GM12878 (cell line): ENCODE results near the gene IGHMBP2. TPM values are rescaled to one million over a fixed set of nuclear protein-coding genes. Genes with fewer than 3 reads are reported as not detected.

Experiments used
- ATAC-seq: fragments of 200-7000 bp; cut with Tn5 transposase; 3 replicates; pipeline ENCODE4 v1.9.1; 2020; ENCODE audit warnings: mild to moderate bottlenecking, moderate library complexity
- BruUV-seq: library from RNA; stranded (reverse); fragments of 400-500 nt; replicated peaks from 2 replicates; lab custom pipeline; 2021; lab: Mats Ljungman, UMichigan
- CTCF ChIA-PET: fragments of 300-600 bp; sonication (Branson Sonifier 250); formaldehyde crosslinking; extraction: SDS; loops from one replicate; lab custom pipeline; 2021; ENCODE audit warnings: inconsistent platforms; lab: Yijun Ruan, JAX
- POLR2A ChIA-PET: fragments of 350-600 bp; formaldehyde crosslinking; extraction: SDS; loops from one replicate; lab custom pipeline; 2021; ENCODE audit warnings: inconsistent platforms; lab: Charles Lee
- RAD21 ChIA-PET: fragments of 300-600 bp; sonication (Branson Sonifier 250); formaldehyde crosslinking; loops from one replicate; lab custom pipeline; 2023; ENCODE audit warnings: antibody characterized with exemption; ENCODE audit not compliant: unreplicated experiment; lab: Charles Lee
- SMC1A ChIA-PET: fragments of 300-600 bp; sonication (Branson Sonifier 250); formaldehyde crosslinking; loops from one replicate; lab custom pipeline; 2023; ENCODE audit not compliant: unreplicated experiment, uncharacterized antibody; lab: Charles Lee
- DNase-seq: peaks from one replicate; pipeline ENCODE4 v3.0.0-alpha.2; 2011; ENCODE audit warnings: low read depth, low spot score
- FAIRE-seq: peaks from 3 replicates; lab custom pipeline; 2011; peaks lifted over from hg19 to GRCh38; lab: Jason Lieb, UNC
- H2AFZ ChIP-seq: 2 replicates; pipeline ENCODE4 v1.6.0; 2011; ENCODE audit warnings: low read depth, low read length, control low read depth; ENCODE audit not compliant: control insufficient read depth
- H3K27ac ChIP-seq: 2 replicates; pipeline ENCODE4 v1.5.1; 2011; ENCODE audit warnings: control low read depth; ENCODE audit not compliant: control insufficient read depth, insufficient read depth
- H3K27me3 ChIP-seq, 2 experiments: replicated peaks in 1 of 2; 2 replicates each; pipeline versions ENCODE4 v1.6.0 to v1.6.1; 2011; ENCODE audit warnings: low read length in 1 of 2; ENCODE audit not compliant: control insufficient read depth in 2 of 2, insufficient read depth in 2 of 2
- H3K36me3 ChIP-seq, 2 experiments: 2 replicates each; pipeline ENCODE4 v1.5.1; 2011; ENCODE audit warnings: low read length in 1 of 2; ENCODE audit not compliant: control insufficient read depth in 2 of 2, insufficient read depth in 2 of 2
- H3K4me1 ChIP-seq: 2 replicates; pipeline ENCODE4 v1.6.1; 2011; ENCODE audit warnings: mild to moderate bottlenecking, low read length, moderate library complexity, mixed read lengths; ENCODE audit not compliant: control insufficient read depth, insufficient read depth
- H3K4me2 ChIP-seq: 2 replicates; pipeline ENCODE4 v1.6.0; 2011; ENCODE audit warnings: control low read depth; ENCODE audit not compliant: control insufficient read depth, insufficient read depth
- H3K4me3 ChIP-seq: fragments of 200-600 bp; sonication (generic); 2 replicates; pipeline ENCODE4 v1.5.1; 2016
- H3K79me2 ChIP-seq: 2 replicates; pipeline ENCODE4 v1.6.0; 2011; ENCODE audit warnings: low read length; ENCODE audit not compliant: control insufficient read depth, insufficient read depth
- H3K9ac ChIP-seq: 2 replicates; pipeline ENCODE4 v1.8.0; 2011; ENCODE audit warnings: low read length, control low read depth, mixed read lengths; ENCODE audit not compliant: control insufficient read depth, insufficient read depth
- H3K9me3 ChIP-seq: replicated peaks from 3 replicates; pipeline ENCODE4 v1.5.1; 2011; ENCODE audit warnings: mild to moderate bottlenecking, low read length; ENCODE audit not compliant: control insufficient read depth, insufficient read depth
- H4K20me1 ChIP-seq: 2 replicates; pipeline ENCODE4 v1.6.0; 2011; ENCODE audit not compliant: control insufficient read depth, insufficient read depth
- MYB ChIP-seq: fragments of 150-350 bp; IDR thresholded peaks from 2 replicates; pipeline ENCODE4 v1.6.1; 2014; ENCODE audit warnings: mild to moderate bottlenecking, low read depth, low read length, borderline replicate concordance
- POU2F2 ChIP-seq: IDR thresholded peaks from 3 replicates; pipeline ENCODE4 v1.6.1; 2011; ENCODE audit warnings: low read depth, mild to moderate bottlenecking, low read length, borderline replicate concordance
- WGBS: methylation state at CpG from one replicate; pipeline ENCODE4 v1.1.6; 2016; ENCODE audit warnings: low lambda C conversion rate; ENCODE audit not compliant: insufficient replicate concordance, insufficient coverage; ENCODE audit errors: missing lambda C conversion rate; 5-methylcytosine and 5-hydroxymethylcytosine counted together
- in situ Hi-C: fragments of 300-500 bp; cut with MboI; formaldehyde crosslinking; loops from 9 replicates; pipeline ENCODE4 v1.14.3; 2018; ENCODE audit warnings: mixed read lengths
- intact Hi-C: fragments of 100-400 bp; cut with micrococcal nuclease; formaldehyde crosslinking; loops from one replicate; pipeline ENCODE4 v1.14.2; 2022; ENCODE audit not compliant: unreplicated experiment
- polyA plus RNA-seq, 11 experiments: library from polyadenylated mRNA; depleted of rRNA in 4 of 11; unstranded in 6 of 11; stranded (reverse) in 5 of 11; fragments of >200 nt; fragmentation: Nextera tagmentation in 4 of 11; fragmentation: Illumina TruSeq in 1 of 11; extraction: Ambion mirVana in 4 of 11; extraction: Trizol in 1 of 11; gene quantifications; 1 replicate in 1 of 11; 2 replicates in 10 of 11; pipeline versions ENCODE4 v1.2.1 to v1.2.3, GENCODE V29; 2011 to 2016; ENCODE audit warnings: inconsistent platforms in 2 of 11, missing spikeins in 2 of 11, low read depth in 1 of 11
- total RNA-seq, 4 experiments: library from RNA; depleted of rRNA in 3 of 4; stranded (reverse); fragments of >200 nt in 3 of 4; fragmentation: Illumina TruSeq in 1 of 4; extraction: Trizol in 1 of 4; gene quantifications; 2 replicates each; pipeline versions ENCODE4 v1.2.1 to v1.2.3, GENCODE V29; 2013 to 2021
- TF ChIP-seq, protein P1 (sequence below): IDR thresholded peaks from 2 replicates; pipeline ENCODE4 v1.6.1; 2012; ENCODE audit warnings: mild to moderate bottlenecking, low read depth, low read length

IGHMBP2 gene
- total and polyA plus RNA-seq, 10 of the 15 experiments (the other 5 are each of a cell fraction or from before 2014, with no cell fraction given): 1.4 to 20.1 (median 11.2) TPM

DNA sequence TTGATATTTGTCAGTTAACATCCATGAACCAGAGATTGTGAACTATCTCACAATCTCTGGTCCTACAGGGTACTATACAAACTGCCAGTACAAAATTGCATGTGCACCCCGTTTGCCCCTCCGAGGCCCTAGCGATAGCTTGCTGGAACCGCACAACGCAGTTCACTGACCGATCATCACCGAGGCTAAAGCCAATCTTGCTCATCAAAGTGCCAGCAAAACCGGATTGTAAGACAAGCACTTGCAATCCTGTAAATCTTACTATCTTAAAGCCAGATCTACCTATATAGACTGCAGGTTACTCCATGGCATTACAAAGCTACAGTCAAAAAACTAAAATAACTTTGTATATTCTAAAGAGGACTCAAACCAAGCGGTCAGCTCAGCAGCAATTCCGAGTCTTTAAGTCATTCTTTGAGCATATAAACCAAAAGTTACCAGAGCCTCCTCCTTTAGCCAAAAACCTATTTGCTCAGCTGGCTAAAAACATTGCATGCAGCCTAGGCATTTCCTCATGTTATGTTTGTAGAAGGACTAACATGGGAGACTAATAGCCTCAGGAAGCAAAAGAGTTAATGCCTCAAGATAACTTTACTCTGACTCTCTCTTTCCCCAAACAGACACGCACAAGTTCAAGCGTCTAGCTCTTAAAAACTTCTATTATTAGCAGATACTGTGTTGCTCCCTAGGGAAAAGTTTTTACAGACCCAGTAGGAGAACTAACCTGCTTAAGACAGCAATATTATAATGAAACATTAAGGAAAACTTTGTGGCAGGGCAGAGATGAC lies 31.3 kb upstream of the IGHMBP2 start (continued):
- TF ChIP-seq, protein P1, sequence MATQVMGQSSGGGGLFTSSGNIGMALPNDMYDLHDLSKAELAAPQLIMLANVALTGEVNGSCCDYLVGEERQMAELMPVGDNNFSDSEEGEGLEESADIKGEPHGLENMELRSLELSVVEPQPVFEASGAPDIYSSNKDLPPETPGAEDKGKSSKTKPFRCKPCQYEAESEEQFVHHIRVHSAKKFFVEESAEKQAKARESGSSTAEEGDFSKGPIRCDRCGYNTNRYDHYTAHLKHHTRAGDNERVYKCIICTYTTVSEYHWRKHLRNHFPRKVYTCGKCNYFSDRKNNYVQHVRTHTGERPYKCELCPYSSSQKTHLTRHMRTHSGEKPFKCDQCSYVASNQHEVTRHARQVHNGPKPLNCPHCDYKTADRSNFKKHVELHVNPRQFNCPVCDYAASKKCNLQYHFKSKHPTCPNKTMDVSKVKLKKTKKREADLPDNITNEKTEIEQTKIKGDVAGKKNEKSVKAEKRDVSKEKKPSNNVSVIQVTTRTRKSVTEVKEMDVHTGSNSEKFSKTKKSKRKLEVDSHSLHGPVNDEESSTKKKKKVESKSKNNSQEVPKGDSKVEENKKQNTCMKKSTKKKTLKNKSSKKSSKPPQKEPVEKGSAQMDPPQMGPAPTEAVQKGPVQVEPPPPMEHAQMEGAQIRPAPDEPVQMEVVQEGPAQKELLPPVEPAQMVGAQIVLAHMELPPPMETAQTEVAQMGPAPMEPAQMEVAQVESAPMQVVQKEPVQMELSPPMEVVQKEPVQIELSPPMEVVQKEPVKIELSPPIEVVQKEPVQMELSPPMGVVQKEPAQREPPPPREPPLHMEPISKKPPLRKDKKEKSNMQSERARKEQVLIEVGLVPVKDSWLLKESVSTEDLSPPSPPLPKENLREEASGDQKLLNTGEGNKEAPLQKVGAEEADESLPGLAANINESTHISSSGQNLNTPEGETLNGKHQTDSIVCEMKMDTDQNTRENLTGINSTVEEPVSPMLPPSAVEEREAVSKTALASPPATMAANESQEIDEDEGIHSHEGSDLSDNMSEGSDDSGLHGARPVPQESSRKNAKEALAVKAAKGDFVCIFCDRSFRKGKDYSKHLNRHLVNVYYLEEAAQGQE: no peak

- Histone ChIP-seq H4K20me1 (no peaks in the 10 kb centered on the region), H3K79me2 (no peaks in the 10 kb centered on the region), H3K36me3 (no peaks in the 10 kb centered on the region; a peak in 1 of 4 replicates), H3K4me3 (no peak overlapping the region), H3K9me3 (no peaks in the 10 kb centered on the region), H2AFZ (no peak overlapping the region), H3K27me3 (no peaks in the 10 kb centered on the region), H3K4me2 (no peak overlapping the region), H3K4me1 (no peaks in the 10 kb centered on the region), H3K9ac (no peak overlapping the region), H3K27ac (no peak overlapping the region)
- TF ChIP-seq POU2F2 (no peak), MYB (no peak)
- ChIA-PET SMC1A (interaction anchor here (1.1 kb wide), 1 partner anchor 71 kb away, joined by 3 read pairs; no protein-coding TSS in a partner anchor), CTCF (interaction anchor here (1.3 kb wide), 1 partner anchor 209 kb away, joined by 3 read pairs; no protein-coding TSS in a partner anchor), POLR2A (no interaction called here), RAD21 (no interaction called here)
- in situ Hi-C loops (no loop called here), intact Hi-C loops (no loop called here)
- ATAC-seq (no peak), FAIRE-seq (no peak), DNase-seq (no peak)
- no TSS peak for BruUV-seq
- 64% methylated on average over 7 of the region's 7 CpGs for WGBS
Measured at GRCh38 chr11:68878022-68878421, 25.7 kb upstream of the IGHMBP2 start.
